Measurements from ENCODE around the gene HELLS.
"Not testable (repeated sequence)": the region's sequence is repeated elsewhere in the genome, so short reads cannot be mapped to it uniquely, and the experiment has no call there.

Gene HELLS

DNA sequence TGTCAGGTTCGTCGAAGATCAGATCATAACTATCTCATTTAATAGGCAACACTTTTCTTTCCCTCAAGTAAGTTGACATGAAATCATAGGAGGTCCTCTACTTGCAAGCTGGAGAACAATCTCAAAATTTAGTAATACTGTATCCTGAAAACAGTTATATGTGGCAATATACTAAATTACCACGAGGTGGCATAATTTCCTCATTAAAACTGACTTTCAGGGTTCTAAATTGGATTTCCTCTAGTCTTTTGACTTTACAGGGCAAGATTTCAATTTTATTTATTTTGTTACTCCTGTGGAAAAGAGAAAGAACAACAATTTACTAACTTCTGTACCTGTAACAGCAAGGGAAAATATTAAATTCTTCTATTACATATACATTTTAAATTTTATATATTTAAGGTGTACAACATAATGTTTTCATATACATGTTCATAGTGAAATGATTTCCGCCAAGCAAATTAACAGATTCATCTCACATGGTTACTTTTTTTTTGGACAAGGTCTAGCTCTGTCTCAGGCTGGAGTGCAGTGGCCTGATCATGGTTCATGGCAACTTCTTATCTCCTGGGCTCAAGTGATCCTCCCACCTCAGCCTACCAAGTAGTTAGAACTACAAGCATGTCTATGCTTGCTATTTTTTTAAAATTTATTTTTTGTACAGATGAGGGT is 84.6 kb downstream of the HELLS start:
- TF ChIP-seq, protein P1, sequence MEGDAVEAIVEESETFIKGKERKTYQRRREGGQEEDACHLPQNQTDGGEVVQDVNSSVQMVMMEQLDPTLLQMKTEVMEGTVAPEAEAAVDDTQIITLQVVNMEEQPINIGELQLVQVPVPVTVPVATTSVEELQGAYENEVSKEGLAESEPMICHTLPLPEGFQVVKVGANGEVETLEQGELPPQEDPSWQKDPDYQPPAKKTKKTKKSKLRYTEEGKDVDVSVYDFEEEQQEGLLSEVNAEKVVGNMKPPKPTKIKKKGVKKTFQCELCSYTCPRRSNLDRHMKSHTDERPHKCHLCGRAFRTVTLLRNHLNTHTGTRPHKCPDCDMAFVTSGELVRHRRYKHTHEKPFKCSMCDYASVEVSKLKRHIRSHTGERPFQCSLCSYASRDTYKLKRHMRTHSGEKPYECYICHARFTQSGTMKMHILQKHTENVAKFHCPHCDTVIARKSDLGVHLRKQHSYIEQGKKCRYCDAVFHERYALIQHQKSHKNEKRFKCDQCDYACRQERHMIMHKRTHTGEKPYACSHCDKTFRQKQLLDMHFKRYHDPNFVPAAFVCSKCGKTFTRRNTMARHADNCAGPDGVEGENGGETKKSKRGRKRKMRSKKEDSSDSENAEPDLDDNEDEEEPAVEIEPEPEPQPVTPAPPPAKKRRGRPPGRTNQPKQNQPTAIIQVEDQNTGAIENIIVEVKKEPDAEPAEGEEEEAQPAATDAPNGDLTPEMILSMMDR (conservative IDR thresholded peaks at IDR 0.05; ENCODE audit: low read depth, low read length): peak; percentile 54
- no peak for DNase-seq (ENCODE audit: low read depth)
- H3K4me3 ChIP-seq (ENCODE audit: low read length): no peak overlapping the region

DNA sequence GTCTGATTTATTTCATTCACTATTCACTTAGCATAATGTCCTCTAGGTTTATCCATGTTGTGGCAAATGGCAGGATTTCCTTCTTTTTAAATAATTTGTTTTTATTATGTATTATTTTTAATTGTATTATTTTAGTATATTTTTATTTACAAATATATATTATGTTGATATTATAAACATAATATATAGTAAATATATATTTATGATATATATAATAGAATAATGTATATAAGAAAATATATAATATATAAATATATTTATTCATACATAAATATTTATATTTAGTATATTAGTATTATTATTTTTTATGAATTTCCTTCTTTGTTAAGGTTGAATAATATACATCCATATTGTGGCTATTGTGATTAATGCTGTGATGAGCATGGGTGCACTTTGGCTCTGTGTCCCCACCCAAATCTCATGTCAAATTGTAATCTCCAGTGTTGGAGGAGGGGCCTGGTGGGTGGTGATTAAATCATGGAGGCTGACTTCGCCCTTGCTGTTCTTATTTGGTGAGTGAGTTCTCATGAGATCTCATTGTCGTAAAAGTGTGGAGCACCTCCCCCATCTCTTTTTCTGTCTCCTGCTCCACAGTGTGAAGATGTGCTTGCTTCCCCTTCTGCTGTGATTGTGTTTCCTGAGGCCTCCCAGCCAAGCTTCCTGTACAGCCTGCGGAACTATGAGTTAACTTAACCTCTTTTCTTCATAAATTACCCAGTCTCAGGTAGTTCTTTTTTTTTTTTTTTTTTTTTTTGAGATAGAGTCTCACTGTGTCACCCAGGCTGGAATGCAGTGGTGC is 85.7 kb downstream of the HELLS start:
- DNase-seq (ENCODE audit: low read depth): no peak
- H3K4me3 ChIP-seq (ENCODE audit: low read length): no peak overlapping the region
- TF ChIP-seq, protein P1 (conservative IDR thresholded peaks at IDR 0.05; ENCODE audit: low read depth, low read length): no peak

- no peak overlapping the region for H3K4me3 ChIP-seq (ENCODE audit: low read length)
Observed at GRCh38 chr10:94632954-94633353, 87.4 kb downstream of the HELLS start.

DNA sequence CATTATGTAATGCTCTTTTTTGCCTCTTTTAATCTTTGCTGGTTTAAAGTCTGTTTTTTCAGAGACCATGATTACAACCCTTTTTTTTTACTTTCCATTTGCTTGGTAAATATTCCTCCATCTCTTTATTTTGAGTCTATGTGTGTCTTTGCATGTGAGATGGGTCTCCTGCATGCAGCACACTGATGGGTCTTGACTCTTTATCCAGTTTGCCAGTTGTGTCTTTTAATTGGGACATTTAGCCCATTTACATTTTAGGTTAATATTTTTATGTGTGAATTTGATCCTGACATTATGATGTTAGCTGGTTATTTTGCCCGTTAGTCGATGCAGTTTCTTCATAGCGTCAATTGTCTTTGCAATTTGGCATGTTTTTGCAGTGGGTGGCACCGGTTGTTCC is 92.5 kb downstream of the HELLS start:
- DNase-seq (ENCODE audit: low read depth); H3K4me3 ChIP-seq (ENCODE audit: low read length): not testable (repeated sequence)

More at GRCh38 chr10:94632954-94633353, 87.4 kb downstream of the HELLS start:
- no peak for DNase-seq (ENCODE audit: low read depth)
- TF ChIP-seq, protein P1 (conservative IDR thresholded peaks at IDR 0.05; ENCODE audit: low read depth, low read length): no peak

GRCh38 chr10:94639902-94640301 is 94.3 kb downstream of the HELLS start:
- no peak overlapping the region for H3K4me3 ChIP-seq (ENCODE audit: low read length)
- no peak for DNase-seq (ENCODE audit: low read depth)
- TF ChIP-seq, protein P1 (conservative IDR thresholded peaks at IDR 0.05; ENCODE audit: low read depth, low read length): no peak

GRCh38 chr10:94640562-94640961 is 95.0 kb downstream of the HELLS start:
- DNase-seq (ENCODE audit: low read depth): no peak
- H3K4me3 ChIP-seq (ENCODE audit: low read length): no peak overlapping the region
- TF ChIP-seq, protein P1 (conservative IDR thresholded peaks at IDR 0.05; ENCODE audit: low read depth, low read length): no peak

GRCh38 chr10:94641480-94641879 is 95.9 kb downstream of the HELLS start:
- DNase-seq (ENCODE audit: low read depth): no peak
- TF ChIP-seq, protein P1 (conservative IDR thresholded peaks at IDR 0.05; ENCODE audit: low read depth, low read length): no peak
- no peak overlapping the region for H3K4me3 ChIP-seq (ENCODE audit: low read length)
